ENCODE data around the gene ZBTB7B.

ZBTB7B gene

GRCh38 chr1:155044812-155045657 lies 42.4 kb downstream of the ZBTB7B start:
- H3K4me3 ChIP-seq (ENCODE audit: low read depth, low read length), result no peak overlapping the region
- TF ChIP-seq CTCF (IDR thresholded peaks at IDR 0.05; ENCODE audit: low read depth, low read length), result peak; percentile 69

- TF ChIP-seq CTCF (IDR thresholded peaks at IDR 0.05; ENCODE audit: low read depth, low read length), result no peak
- no peak overlapping the region for H3K4me3 ChIP-seq (ENCODE audit: low read depth, low read length)
These were observed 46.1 kb downstream of the ZBTB7B start for GRCh38 chr1:155048449-155049334.

- no peak for TF ChIP-seq CTCF (IDR thresholded peaks at IDR 0.05; ENCODE audit: low read depth, low read length)
- peak overlapping the region; percentile 77 for H3K4me3 ChIP-seq (ENCODE audit: low read depth, low read length)
These were observed 47.3 kb downstream of the ZBTB7B start for GRCh38 chr1:155049651-155050559.

- peak within 1 kb of the TSS; percentile 77 for H3K4me3 ChIP-seq (ENCODE audit: low read depth, low read length)
- peak; percentile 90 for TF ChIP-seq CTCF (IDR thresholded peaks at IDR 0.05; ENCODE audit: low read depth, low read length)
These were observed 48.1 kb downstream of the ZBTB7B start, which contains the start of gene ADAM15 for GRCh38 chr1:155050560-155051341. ADAM15 (plus strand) TSS chr1:155051316; CDS start chr1:155051387, 71 bp downstream.

- H3K4me3 ChIP-seq (ENCODE audit: low read depth, low read length), result peak overlapping the region; percentile 77
- no peak for TF ChIP-seq CTCF (IDR thresholded peaks at IDR 0.05; ENCODE audit: low read depth, low read length)
These were observed 48.8 kb downstream of the ZBTB7B start for GRCh38 chr1:155051342-155051776.

- no peak for TF ChIP-seq CTCF (IDR thresholded peaks at IDR 0.05; ENCODE audit: low read depth, low read length)
These were observed 49.3 kb downstream of the ZBTB7B start for GRCh38 chr1:155051777-155052398.

More at GRCh38 chr1:155051777-155052398, 49.3 kb downstream of the ZBTB7B start:
- peak overlapping the region; percentile 77 for H3K4me3 ChIP-seq (ENCODE audit: low read depth, low read length)

All from WI38 (cell line).